ENCODE results near the gene PEDS1. TPM values are rescaled to one million over a fixed set of nuclear protein-coding genes. Genes with fewer than 3 reads are reported as not detected.

PEDS1 gene
- total and polyA plus RNA-seq, 2 of the 8 experiments (the other 6 are each of a cell fraction or from before 2014, with no cell fraction given) = 28.9 to 75.9 TPM

GRCh38 chr20:50153500-50154377, at the start of gene PEDS1 (continued):
- TF ChIP-seq SIN3A (conservative IDR thresholded peaks at IDR 0.05 in 1 of 2, IDR thresholded peaks at IDR 0.05 in 1 of 2; ENCODE audit: low read depth in 1 of 2, low read length in 2 of 2) = no peak; a peak in 1 of 4 replicates
- no peak for TF ChIP-seq GTF2F1 (IDR thresholded peaks at IDR 0.05; ENCODE audit: borderline replicate concordance, low read depth, low read length)
- TF ChIP-seq YY1 (IDR thresholded peaks at IDR 0.05; ENCODE audit: low read depth, low read length) = no peak
- peak; percentile 70 to 75 for TF ChIP-seq POLR2A (IDR thresholded peaks at IDR 0.05; ENCODE audit: control extremely low read depth in 1 of 2, low read depth in 2 of 2, low read length in 2 of 2)
- TF ChIP-seq ASH2L (IDR thresholded peaks at IDR 0.05; ENCODE audit: low read length) = peak; percentile 65
- no peak for TF ChIP-seq CHD7 (IDR thresholded peaks at IDR 0.05; ENCODE audit: insufficient replicate concordance, low read length)
- TF ChIP-seq CREB1 (IDR thresholded peaks at IDR 0.05) = peak; percentile 54; the same call in 1 of the 2 replicates
- no peak for TF ChIP-seq SRF (IDR thresholded peaks at IDR 0.05; ENCODE audit: low read depth, low read length)
- no peak; a peak in 1 of 4 replicates for TF ChIP-seq HDAC2 (IDR thresholded peaks at IDR 0.05; ENCODE audit: borderline replicate concordance in 1 of 2, low read depth in 2 of 2, low read length in 2 of 2)
- no peak for TF ChIP-seq HDAC6 (IDR thresholded peaks at IDR 0.05; ENCODE audit: low read depth, low read length)
